ENCODE results near the gene APBB2.
"Not testable (repeated sequence)": the region's sequence is repeated elsewhere in the genome, so short reads cannot be mapped to it uniquely, and the experiment has no call there.

The APBB2 gene

GRCh38 chr4:41149568-41149967 lies 64.8 kb downstream of the APBB2 start:
- H3K27me3 Mint-ChIP-seq: peaks cover 0 to 15% of the 10 kb centered on the region in 2 donors
- H3K9me3 Mint-ChIP-seq; H3K27ac Mint-ChIP-seq; H3K4me3 Mint-ChIP-seq; DNase-seq; ATAC-seq (replicated peaks); H3K4me1 Mint-ChIP-seq; H3K36me3 Mint-ChIP-seq: not testable (repeated sequence)

DNA sequence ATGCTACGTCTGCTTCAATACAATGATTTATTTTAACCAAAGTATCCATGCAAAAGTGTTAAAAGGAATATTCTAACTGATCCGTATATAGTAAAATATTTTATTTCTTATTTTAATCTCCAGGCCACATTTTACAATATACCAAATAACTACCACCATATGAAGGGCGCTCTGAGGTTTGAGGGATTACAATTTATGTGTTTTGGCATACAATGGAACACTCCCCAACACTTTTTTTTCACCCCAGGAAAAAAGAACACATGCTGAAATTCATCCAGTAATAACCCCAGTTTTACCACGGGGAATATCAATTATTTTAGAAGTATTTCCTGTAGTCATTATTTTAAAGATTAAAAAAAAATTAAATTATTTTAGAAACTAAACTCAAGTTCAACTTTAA lies 65.4 kb downstream of the APBB2 start:
- Mint-ChIP-seq H3K27me3 (peaks cover 0 to 15% of the 10 kb centered on the region in 2 donors), H3K9me3 (peaks cover 0 to 3% of the 10 kb centered on the region in 2 donors), H3K4me3 (no peak overlapping the region), H3K36me3 (no peaks in the 10 kb centered on the region), H3K27ac (no peak overlapping the region), H3K4me1 (no peaks in the 10 kb centered on the region)
- DNase-seq: no peak
- no peak for ATAC-seq (replicated peaks)

GRCh38 chr4:41148292-41148691 lies 66.0 kb downstream of the APBB2 start:
- Mint-ChIP-seq H3K27me3 (peaks cover 0 to 15% of the 10 kb centered on the region in 2 donors), H3K27ac (no peak overlapping the region), H3K36me3 (no peaks in the 10 kb centered on the region), H3K4me1 (no peaks in the 10 kb centered on the region), H3K9me3 (peaks cover 0 to 3% of the 10 kb centered on the region in 2 donors), H3K4me3 (no peak overlapping the region)
- ATAC-seq (replicated peaks): no peak
- DNase-seq: no peak

- H3K27ac Mint-ChIP-seq; H3K4me3 Mint-ChIP-seq; H3K9me3 Mint-ChIP-seq; ATAC-seq (replicated peaks); H3K36me3 Mint-ChIP-seq; H3K4me1 Mint-ChIP-seq; DNase-seq: not testable (repeated sequence)
- peaks cover 0 to 15% of the 10 kb centered on the region in 2 donors for H3K27me3 Mint-ChIP-seq
Observed at GRCh38 chr4:41147570-41147969, 66.8 kb downstream of the APBB2 start.

DNA sequence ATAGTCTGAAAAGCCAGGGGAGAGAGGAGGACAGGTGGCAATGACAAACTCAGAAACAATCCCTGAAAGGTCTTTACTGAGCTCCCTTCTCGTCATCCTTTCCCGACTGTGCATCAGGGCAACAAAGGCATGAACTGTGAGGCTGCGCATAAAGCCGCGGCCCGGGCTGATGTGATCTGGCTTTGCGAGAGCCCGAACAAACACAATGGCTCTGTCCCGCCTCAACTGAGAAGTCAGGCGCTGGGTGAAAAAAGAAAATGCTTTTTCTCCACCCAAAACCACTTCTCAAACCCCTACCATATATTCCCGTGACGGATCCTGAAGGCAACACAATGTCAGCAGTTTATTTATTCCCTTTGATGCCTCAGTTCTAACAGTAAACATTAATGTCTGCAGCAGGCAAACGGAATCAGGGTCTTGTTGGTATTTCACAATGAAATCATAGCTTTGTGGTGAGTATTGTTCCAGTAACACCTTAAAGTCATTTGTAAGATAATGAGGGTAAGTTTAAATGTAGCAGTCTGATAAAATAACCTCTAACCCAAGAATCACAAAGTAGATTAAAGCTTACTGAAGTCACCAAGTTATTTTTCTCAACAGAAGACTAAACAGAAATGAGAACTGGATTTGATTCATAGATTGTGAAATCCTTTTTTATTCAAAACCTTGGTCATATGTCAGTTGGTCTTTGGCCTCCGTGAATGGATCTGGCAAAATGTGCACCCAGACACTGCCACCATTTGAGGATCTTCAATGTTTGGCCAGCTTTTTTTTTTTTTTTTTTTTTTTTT lies 67.4 kb downstream of the APBB2 start:
- Mint-ChIP-seq H3K4me3 (no peak overlapping the region), H3K36me3 (no peaks in the 10 kb centered on the region), H3K9me3 (peaks cover 0 to 5% of the 10 kb centered on the region in 2 donors), H3K4me1 (no peaks in the 10 kb centered on the region), H3K27me3 (peaks cover 0 to 15% of the 10 kb centered on the region in 2 donors), H3K27ac (no peak overlapping the region)
- DNase-seq (no peak), ATAC-seq (replicated peaks) (no peak)

DNA sequence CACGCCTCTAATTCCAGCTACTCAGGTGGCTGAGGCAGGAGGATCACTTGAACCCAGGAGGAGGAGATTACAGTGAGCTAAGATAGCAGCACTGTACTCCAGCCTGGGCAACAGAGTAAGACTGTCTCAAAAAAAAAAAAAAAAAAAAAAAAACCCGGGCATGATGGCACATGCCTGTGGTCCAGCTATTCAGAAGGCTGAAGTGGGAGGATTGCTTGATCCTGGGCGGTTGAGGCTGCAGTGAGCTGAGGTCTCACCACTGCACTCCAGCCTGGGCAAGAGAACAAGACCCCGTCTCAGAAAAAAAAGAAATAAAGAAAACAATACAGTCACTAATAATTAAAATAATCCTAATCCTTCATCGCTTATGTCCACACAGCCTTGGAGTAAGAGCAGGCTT lies 68.1 kb downstream of the APBB2 start:
- no peaks in the 10 kb centered on the region for H3K36me3 Mint-ChIP-seq
- DNase-seq (no peak), ATAC-seq (replicated peaks) (no peak)
- H3K4me3 Mint-ChIP-seq: no peak overlapping the region
- no peaks in the 10 kb centered on the region for H3K4me1 Mint-ChIP-seq
- no peak overlapping the region for H3K27ac Mint-ChIP-seq
- H3K9me3 Mint-ChIP-seq: peaks cover 0 to 5% of the 10 kb centered on the region in 2 donors
- peaks cover 0 to 15% of the 10 kb centered on the region in 2 donors for H3K27me3 Mint-ChIP-seq

DNA sequence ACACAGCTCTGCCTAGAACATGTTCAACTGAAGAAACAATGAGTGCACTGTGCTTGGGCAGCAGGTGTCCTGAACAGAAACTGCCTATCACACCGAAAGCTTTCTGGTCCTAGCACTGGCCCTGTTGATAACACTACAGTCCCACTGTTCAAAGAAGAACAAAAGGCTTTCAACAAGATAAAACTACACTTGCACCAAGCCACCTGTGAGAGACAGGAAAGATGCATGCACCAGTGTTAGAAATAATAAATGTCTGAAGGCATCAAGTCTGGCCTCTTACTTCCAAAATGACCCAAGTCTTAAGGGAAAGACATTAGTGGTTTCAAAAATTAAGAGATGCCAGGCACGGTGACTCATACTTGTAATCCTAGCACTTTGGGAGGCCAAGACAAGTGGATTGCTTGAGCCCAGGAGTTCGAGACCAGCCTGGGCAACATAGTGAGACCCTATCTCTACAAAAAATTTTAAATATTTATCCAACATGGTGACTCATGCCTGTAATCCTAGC lies 68.7 kb downstream of the APBB2 start:
- Mint-ChIP-seq H3K27me3 (peaks cover 0 to 10% of the 10 kb centered on the region in 2 donors), H3K4me1 (no peaks in the 10 kb centered on the region), H3K9me3 (peaks cover 0 to 5% of the 10 kb centered on the region in 2 donors), H3K27ac (no peak overlapping the region), H3K36me3 (no peaks in the 10 kb centered on the region), H3K4me3 (no peak overlapping the region)
- ATAC-seq (replicated peaks): no peak
- DNase-seq: no peak

- DNase-seq: no peak
- Mint-ChIP-seq H3K27me3 (peaks cover 0 to 5% of the 10 kb centered on the region in 2 donors), H3K27ac (no peak overlapping the region), H3K36me3 (no peaks in the 10 kb centered on the region), H3K9me3 (peaks cover 0 to 5% of the 10 kb centered on the region in 2 donors), H3K4me1 (no peaks in the 10 kb centered on the region), H3K4me3 (no peak overlapping the region)
- no peak for ATAC-seq (replicated peaks)
Observed at GRCh38 chr4:41144812-41145211, 69.5 kb downstream of the APBB2 start.

- Mint-ChIP-seq H3K9me3 (peaks cover 0 to 2% of the 10 kb centered on the region in 2 donors), H3K27me3 (no peaks in the 10 kb centered on the region), H3K4me1 (no peaks in the 10 kb centered on the region), H3K27ac (no peak overlapping the region), H3K36me3 (no peaks in the 10 kb centered on the region), H3K4me3 (no peak overlapping the region)
- ATAC-seq (replicated peaks): no peak
- DNase-seq: no peak
Observed at GRCh38 chr4:41144040-41144379, 70.3 kb downstream of the APBB2 start.

- Mint-ChIP-seq H3K27me3 (no peaks in the 10 kb centered on the region), H3K27ac (no peak overlapping the region), H3K4me3 (no peak overlapping the region), H3K4me1 (no peaks in the 10 kb centered on the region), H3K9me3 (peaks cover 0 to 2% of the 10 kb centered on the region in 2 donors), H3K36me3 (no peaks in the 10 kb centered on the region)
- ATAC-seq (replicated peaks): no peak
- DNase-seq: no peak
Observed at GRCh38 chr4:41143311-41144039, 70.9 kb downstream of the APBB2 start.

DNA sequence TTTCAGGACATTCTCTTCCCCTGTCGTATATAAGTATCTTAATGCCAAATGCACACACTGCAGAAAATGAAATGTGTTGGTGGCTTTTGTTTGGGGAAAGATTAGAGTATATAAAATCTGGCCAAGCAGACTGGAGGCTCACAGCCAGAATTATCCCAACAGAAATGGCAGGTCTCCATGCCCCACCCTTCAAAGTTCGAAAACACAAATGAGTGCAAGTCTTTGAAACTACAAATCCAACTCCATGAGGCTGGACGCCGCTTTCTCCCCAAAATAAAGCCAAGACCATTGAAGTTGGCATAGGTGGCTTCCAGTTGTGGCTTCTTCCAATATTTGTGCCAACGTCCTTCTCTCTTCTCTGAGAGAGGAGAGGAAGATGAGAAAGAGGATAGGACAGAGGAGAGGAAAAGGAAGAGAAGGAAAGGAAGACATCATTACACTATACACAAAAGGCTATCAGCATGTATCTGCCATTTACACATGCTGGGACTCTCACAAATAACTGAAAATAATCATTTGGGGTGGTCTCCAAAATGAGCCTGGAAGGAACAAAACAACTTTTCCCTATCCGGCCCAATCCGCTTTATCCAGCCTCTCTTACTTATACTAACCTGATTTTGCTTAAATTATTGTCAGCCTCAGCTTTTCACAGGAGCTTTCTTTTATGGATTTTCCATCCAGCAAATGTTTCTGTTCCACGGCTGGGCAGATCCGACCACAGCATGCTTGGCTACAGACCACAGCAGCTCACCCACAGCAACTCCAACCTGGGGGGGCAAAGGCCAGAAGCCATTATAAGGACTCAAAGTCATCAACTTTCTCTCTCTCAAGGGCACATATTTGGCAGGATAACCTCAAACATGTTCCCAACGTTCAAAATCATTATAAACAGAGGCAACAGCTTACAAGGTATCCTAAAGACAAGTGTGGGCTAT lies 71.7 kb downstream of the APBB2 start:
- H3K9me3 Mint-ChIP-seq: peaks cover 0 to 2% of the 10 kb centered on the region in 2 donors
- no peak overlapping the region for H3K27ac Mint-ChIP-seq

GRCh38 chr4:41141900-41142299 lies 72.4 kb downstream of the APBB2 start:
- no peak overlapping the region for H3K4me3 Mint-ChIP-seq
- H3K4me1 Mint-ChIP-seq: no peaks in the 10 kb centered on the region
- DNase-seq: no peak
- no peaks in the 10 kb centered on the region for H3K27me3 Mint-ChIP-seq
- no peaks in the 10 kb centered on the region for H3K36me3 Mint-ChIP-seq
- no peak for ATAC-seq (replicated peaks)
- peaks cover 0 to 2% of the 10 kb centered on the region in 2 donors for H3K9me3 Mint-ChIP-seq
- no peak overlapping the region for H3K27ac Mint-ChIP-seq

More for the DNA sequence above, 71.7 kb downstream of the APBB2 start:
- Mint-ChIP-seq H3K27me3 (no peaks in the 10 kb centered on the region), H3K36me3 (no peaks in the 10 kb centered on the region), H3K4me3 (no peak overlapping the region), H3K4me1 (no peaks in the 10 kb centered on the region)
- DNase-seq (no peak), ATAC-seq (replicated peaks) (no peak)

- ATAC-seq (replicated peaks): no peak
- no peaks in the 10 kb centered on the region for H3K36me3 Mint-ChIP-seq
- no peak overlapping the region for H3K27ac Mint-ChIP-seq
- H3K27me3 Mint-ChIP-seq: no peaks in the 10 kb centered on the region
- H3K4me3 Mint-ChIP-seq: no peak overlapping the region
- H3K4me1 Mint-ChIP-seq: no peaks in the 10 kb centered on the region
- peaks cover 0 to 2% of the 10 kb centered on the region in 2 donors for H3K9me3 Mint-ChIP-seq
- DNase-seq: no peak
Observed at GRCh38 chr4:41140410-41140809, 73.9 kb downstream of the APBB2 start.

DNA sequence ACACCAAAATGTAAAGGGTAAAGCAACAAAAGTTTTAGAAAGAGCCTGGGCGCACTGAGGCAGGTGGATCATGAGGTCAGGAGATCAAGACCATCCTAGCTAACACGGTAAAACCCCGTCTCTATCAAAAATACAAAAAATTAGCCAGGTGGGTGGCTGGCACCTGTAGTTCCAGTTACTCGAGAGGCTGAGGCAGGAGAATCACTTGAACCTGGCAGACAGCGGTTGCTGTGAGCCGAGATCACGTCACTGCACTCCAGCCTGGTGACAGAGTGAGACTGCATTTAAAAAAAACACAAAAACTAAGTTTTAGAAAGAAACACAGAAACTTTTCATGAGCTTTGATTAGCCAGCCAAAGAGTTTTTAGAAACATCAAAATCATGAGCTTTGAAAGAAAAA lies 76.5 kb downstream of the APBB2 start:
- no peaks in the 10 kb centered on the region for H3K36me3 Mint-ChIP-seq
- H3K9me3 Mint-ChIP-seq: peaks cover 0 to under 1% of the 10 kb centered on the region in 2 donors
- DNase-seq (no peak), ATAC-seq (replicated peaks) (no peak)
- H3K4me3 Mint-ChIP-seq: no peak overlapping the region
- H3K4me1 Mint-ChIP-seq: no peaks in the 10 kb centered on the region
- no peaks in the 10 kb centered on the region for H3K27me3 Mint-ChIP-seq
- H3K27ac Mint-ChIP-seq: no peak overlapping the region

Data from stimulated activated naive B cell treated with anti-CD40 and anti-IgM and Interleukin-4, amounts not matched to agents 10 μg/mL and 1 μg/mL and 100 μg/mL, for 72 hours (primary cell).